Measurements from ENCODE around the gene RIMS4.

The RIMS4 gene

DNA sequence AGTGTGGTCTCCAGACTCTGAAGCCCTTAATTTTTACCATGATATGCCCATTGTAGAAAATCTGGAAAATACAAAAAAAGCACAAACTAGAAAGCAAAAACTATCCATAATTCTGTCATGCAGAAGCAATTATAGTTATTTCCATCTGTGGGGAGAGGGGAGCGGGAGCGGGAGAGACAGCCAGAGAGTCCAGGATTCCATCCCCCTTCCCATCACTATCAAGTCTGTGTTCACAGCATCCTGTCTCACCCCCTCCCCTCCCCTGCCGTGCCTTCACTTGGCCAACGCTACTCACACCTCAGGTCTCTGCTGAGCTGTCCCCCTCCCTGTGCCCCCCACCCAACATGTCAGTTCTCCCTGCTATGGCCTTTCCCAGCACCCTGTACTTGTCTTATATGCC lies 14.5 kb downstream of the RIMS4 start:
- Histone ChIP-seq H4K20me1 (no peaks in the 10 kb centered on the region; a peak in 2 of 22 replicates), H3K27me3 (no peaks in the 10 kb centered on the region), H3K9ac (no peak overlapping the region), H3K36me3 (no peaks in the 10 kb centered on the region), H3K4me1 (peaks cover 0 to 9% (median 0%) of the 10 kb centered on the region in 10 experiments; a peak in 3 of 20 replicates), H3K27ac (no peak overlapping the region), H3K4me2 (no peak overlapping the region), H3K4me3 (no peak overlapping the region), H3K9me3 (replicated peaks in 1 of 11) (no peaks in the 10 kb centered on the region)
- TF ChIP-seq Cebpa-rat (IDR thresholded peaks at IDR 0.05): no peak

DNA sequence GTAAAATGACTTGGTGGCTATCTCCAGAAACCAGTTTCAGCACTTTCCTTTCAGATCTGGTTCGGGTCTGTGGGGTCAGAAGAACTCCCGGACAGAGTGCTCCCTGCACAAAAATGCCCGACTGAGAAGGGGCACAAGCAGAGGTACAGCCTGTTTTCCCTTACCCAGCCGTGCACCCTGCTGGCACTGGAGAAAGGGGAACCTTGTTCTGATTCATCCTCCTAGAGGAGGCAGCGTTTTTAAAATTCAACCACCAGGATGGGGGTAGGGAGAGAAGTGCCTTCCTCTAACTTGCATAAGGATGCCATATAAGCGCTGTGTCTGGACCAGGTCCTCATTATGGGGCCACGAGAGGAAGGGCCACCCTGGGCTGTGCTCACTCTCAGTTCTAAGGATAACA lies 17.6 kb downstream of the RIMS4 start:
- Histone ChIP-seq H3K27ac (no peak overlapping the region), H3K9me3 (replicated peaks in 1 of 11) (no peaks in the 10 kb centered on the region), H4K20me1 (no peaks in the 10 kb centered on the region; a peak in 1 of 22 replicates), H3K9ac (no peak overlapping the region), H3K36me3 (no peaks in the 10 kb centered on the region), H3K27me3 (no peaks in the 10 kb centered on the region), H3K4me1 (peaks cover 0 to 9% (median 0%) of the 10 kb centered on the region in 10 experiments; a peak in 3 of 20 replicates), H3K4me3 (no peak overlapping the region), H3K4me2 (0 out of 22 replicates have a peak overlapping the region, but pooled peaks of 1 of the 11 experiments have one; percentile 2)
- no peak for TF ChIP-seq Cebpa-rat (IDR thresholded peaks at IDR 0.05)

DNA sequence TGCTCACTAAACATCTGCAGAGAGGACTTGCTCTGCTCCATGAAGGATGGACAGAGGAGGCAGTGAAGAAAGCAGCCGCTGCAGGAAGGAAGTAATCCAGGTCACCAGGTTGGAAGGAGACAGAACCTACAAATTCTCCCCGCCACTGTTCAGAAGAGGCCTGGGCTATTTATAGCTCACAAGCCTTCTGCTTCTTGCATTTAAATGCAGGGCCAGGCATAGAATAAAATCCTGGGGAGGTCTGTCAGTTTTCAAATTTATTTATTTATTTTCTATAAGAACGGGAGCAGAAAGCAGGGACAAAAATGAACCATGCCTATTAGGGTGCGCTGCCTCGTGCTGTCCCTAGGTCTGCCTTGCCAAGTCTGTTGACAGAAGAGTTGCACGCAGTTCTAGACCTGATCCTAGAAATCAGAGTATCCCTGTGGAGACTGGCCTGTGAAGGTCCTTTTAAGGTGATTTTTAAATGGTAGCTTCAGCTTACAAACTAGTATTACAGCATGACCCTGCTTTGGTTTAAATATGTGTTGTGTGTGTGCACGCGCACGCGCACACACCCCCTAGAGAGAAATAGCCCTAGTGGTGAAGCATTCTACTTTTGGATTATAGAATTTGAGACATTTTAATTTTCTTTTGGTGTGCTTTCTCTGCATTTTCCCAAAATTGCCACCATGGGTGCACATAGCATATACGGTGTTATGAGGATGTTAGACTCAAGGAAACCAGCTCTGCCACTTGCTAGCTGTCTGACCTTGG lies 19.5 kb downstream of the RIMS4 start:
- TF ChIP-seq Cebpa-rat (IDR thresholded peaks at IDR 0.05): no peak
- no peaks in the 10 kb centered on the region for H3K36me3 ChIP-seq
- H4K20me1 ChIP-seq: peaks cover 0 to 3% (median 0%) of the 10 kb centered on the region in 11 experiments; a peak in 1 of 22 replicates
- peaks cover 0 to 9% (median 0%) of the 10 kb centered on the region in 10 experiments; a peak in 3 of 20 replicates for H3K4me1 ChIP-seq
- no peaks in the 10 kb centered on the region for H3K27me3 ChIP-seq
- no peak overlapping the region for H3K27ac ChIP-seq
- no peak overlapping the region for H3K4me2 ChIP-seq
- no peak overlapping the region for H3K4me3 ChIP-seq
- H3K9me3 ChIP-seq (replicated peaks in 1 of 11): no peaks in the 10 kb centered on the region
- no peak overlapping the region for H3K9ac ChIP-seq

DNA sequence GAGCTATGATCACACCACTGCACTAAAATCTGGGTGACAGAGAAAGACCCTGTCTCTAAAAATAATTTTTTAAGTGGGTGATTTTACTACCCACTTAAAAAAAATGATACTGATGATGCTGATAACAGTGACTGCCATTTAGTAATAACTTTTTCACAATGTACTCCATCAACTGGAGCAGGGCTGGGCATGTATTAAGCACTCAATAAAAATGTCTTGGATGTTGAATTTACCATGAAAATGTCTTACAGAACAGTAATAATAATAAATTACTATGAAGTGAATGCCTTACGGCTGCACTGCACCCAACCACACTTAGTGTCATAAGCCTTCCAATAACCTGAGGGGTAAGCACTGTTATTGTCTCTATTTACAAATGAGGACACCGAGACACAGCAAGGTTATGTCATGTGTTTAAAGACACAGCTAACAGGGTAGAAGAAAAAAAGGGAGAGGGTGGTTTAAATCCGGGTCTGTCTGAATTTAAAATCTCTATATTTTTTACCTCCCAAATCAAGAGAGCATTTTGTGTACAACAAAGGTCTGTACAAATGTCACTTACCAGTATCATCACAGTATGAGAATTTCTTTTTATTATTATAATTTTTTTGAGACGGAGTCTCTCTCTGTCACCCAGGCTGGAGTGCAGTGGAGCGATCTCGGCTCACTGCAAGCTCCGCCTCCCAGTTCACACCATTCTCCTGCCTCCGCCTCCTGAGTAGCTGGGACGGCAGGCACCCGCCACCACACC lies 21.5 kb downstream of the RIMS4 start:
- Histone ChIP-seq H3K27ac (no peak overlapping the region), H3K9me3 (replicated peaks in 1 of 11) (no peaks in the 10 kb centered on the region), H3K36me3 (no peaks in the 10 kb centered on the region), H4K20me1 (peaks cover 0 to 16% (median 0%) of the 10 kb centered on the region in 11 experiments; a peak in 2 of 22 replicates), H3K4me2 (no peak overlapping the region), H3K27me3 (no peaks in the 10 kb centered on the region), H3K4me3 (no peak overlapping the region), H3K4me1 (peaks cover 0 to 9% (median 0%) of the 10 kb centered on the region in 10 experiments; a peak in 3 of 20 replicates), H3K9ac (no peak overlapping the region)
- no peak for TF ChIP-seq Cebpa-rat (IDR thresholded peaks at IDR 0.05)

DNA sequence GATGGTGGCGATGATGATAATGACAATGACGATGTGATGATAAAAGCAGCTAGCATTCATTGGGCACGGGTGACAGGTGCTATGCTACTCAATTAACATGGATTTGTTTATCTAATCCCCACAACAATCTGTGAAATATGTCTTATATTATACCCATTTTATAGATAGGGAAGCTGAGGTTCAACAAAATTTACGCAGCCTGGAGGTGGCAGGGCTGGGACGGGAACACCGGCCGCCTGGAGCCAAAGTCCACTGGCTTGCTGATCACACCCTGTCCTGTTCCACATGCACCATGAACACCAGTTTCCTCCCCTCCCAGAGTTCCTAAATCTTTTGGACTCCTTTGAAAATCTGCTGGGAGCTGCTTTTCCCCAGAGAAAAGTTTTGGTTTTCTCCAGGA lies 23.0 kb downstream of the RIMS4 start:
- Histone ChIP-seq H4K20me1 (peaks cover 0 to 16% (median 0%) of the 10 kb centered on the region in 11 experiments; a peak in 2 of 22 replicates), H3K4me1 (no peaks in the 10 kb centered on the region), H3K9me3 (replicated peaks in 1 of 11) (no peaks in the 10 kb centered on the region), H3K27me3 (no peaks in the 10 kb centered on the region), H3K4me3 (no peak overlapping the region), H3K27ac (no peak overlapping the region), H3K9ac (no peak overlapping the region), H3K4me2 (no peak overlapping the region), H3K36me3 (no peaks in the 10 kb centered on the region)
- TF ChIP-seq Cebpa-rat (IDR thresholded peaks at IDR 0.05): no peak

DNA sequence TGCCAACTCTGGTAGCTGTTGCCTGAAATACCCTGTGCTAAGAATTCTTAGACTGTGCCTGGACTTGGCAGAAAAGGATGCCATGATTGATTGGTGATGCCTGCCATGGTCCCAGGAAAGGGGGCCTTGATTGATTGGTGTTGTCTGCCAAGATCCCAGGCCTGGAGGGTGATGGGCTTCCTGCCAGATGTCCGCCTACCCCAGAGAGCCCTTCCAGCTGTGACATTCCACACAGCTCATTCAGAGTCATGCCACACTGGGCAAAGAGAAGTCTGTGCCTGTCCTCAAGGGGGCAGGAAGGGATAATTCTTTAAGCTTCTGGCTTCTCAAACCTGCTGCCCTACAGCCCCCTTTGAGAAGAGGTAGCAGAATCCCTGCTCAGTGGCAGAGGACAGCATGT lies 24.6 kb downstream of the RIMS4 start:
- H3K9ac ChIP-seq: no peak overlapping the region
- H3K4me2 ChIP-seq: no peak overlapping the region
- no peaks in the 10 kb centered on the region for H3K9me3 ChIP-seq (replicated peaks in 1 of 11)
- no peak overlapping the region for H3K4me3 ChIP-seq
- TF ChIP-seq Cebpa-rat (IDR thresholded peaks at IDR 0.05): no peak
- H3K27ac ChIP-seq: no peak overlapping the region
- no peaks in the 10 kb centered on the region for H3K27me3 ChIP-seq
- H3K36me3 ChIP-seq: no peaks in the 10 kb centered on the region
- H3K4me1 ChIP-seq: no peaks in the 10 kb centered on the region
- H4K20me1 ChIP-seq: peaks cover 0 to 16% (median 0%) of the 10 kb centered on the region in 11 experiments; a peak in 2 of 22 replicates

DNA sequence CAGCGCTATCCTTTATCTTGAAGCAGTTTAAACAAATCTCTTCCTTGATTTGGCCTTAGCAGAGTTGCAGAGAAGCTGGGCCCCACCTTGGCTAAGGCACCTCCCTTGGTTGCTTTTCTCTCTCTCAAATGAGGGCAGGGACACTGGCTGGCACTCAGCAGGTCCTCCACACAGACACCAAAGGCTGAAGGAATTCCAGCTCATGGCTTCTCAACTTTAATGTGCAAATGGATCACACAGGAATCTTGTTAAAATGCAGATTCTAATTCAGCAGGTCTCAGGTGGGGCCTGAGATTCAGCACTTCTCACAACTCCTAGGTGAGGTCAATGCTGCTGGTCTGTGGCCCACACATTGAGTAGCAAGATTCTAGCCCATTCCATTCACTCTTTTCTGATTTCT lies 25.7 kb downstream of the RIMS4 start:
- Histone ChIP-seq H3K27ac (no peak overlapping the region), H3K4me1 (no peaks in the 10 kb centered on the region), H3K4me2 (no peak overlapping the region), H3K9ac (no peak overlapping the region), H4K20me1 (peaks cover 0 to 16% (median 0%) of the 10 kb centered on the region in 11 experiments; a peak in 2 of 22 replicates), H3K9me3 (replicated peaks in 1 of 11) (no peaks in the 10 kb centered on the region), H3K36me3 (no peaks in the 10 kb centered on the region), H3K4me3 (no peak overlapping the region), H3K27me3 (no peaks in the 10 kb centered on the region)
- TF ChIP-seq Cebpa-rat (IDR thresholded peaks at IDR 0.05): no peak

DNA sequence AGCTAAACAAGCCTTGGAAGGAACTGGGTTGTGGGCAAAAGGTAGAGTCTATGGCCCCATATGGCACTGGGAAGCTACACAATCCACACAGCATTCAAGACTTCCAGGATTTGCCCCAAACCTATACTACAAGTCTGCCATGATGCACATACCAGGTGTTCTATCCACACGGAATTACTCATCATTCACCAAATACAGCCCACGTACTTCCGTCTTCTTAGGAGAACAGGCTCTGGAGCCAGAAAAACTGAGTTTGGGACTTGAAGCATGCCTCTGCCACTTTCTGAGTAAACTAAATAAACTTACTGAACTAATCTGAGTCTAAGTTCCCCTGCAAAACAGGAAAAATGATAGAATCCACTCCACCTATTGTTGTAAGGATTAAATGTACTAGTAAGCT lies 28.6 kb downstream of the RIMS4 start:
- no peak overlapping the region for H3K27ac ChIP-seq

DNA sequence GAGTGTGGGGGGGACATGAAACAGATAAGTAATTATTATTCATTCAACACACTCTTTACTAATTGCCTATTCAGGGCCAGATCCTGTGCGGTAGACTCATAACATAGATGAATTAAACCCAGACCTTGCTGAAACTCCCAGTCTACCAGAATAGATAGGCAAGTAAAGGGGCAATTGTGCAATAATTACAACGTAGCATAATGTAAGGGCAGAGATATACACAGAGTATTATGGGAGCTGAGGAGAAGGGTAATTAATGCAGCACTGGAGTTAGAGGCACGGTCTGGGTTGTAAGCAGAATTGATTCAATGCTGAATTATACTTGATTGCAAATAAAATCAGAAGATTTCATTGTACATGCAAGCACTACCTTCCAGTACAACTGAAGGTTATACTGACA lies 29.2 kb downstream of the RIMS4 start:
- H3K9ac ChIP-seq: no peak overlapping the region
- no peak overlapping the region for H3K27ac ChIP-seq
- H3K36me3 ChIP-seq: no peaks in the 10 kb centered on the region
- H3K4me1 ChIP-seq: no peaks in the 10 kb centered on the region
- no peaks in the 10 kb centered on the region for H3K27me3 ChIP-seq
- H4K20me1 ChIP-seq: peaks cover 0 to 16% (median 0%) of the 10 kb centered on the region in 11 experiments; a peak in 3 of 22 replicates
- H3K4me2 ChIP-seq: no peak overlapping the region
- H3K9me3 ChIP-seq (replicated peaks in 1 of 11): no peaks in the 10 kb centered on the region
- no peak for TF ChIP-seq Cebpa-rat (IDR thresholded peaks at IDR 0.05)
- H3K4me3 ChIP-seq: no peak overlapping the region

More for the DNA sequence above, 28.6 kb downstream of the RIMS4 start:
- H3K9me3 ChIP-seq (replicated peaks in 1 of 11): no peaks in the 10 kb centered on the region
- no peaks in the 10 kb centered on the region for H3K4me1 ChIP-seq
- no peak overlapping the region for H3K9ac ChIP-seq
- TF ChIP-seq Cebpa-rat (IDR thresholded peaks at IDR 0.05): no peak
- peaks cover 0 to 16% (median 0%) of the 10 kb centered on the region in 11 experiments; a peak in 3 of 22 replicates for H4K20me1 ChIP-seq
- no peak overlapping the region for H3K4me3 ChIP-seq
- H3K4me2 ChIP-seq: no peak overlapping the region
- no peaks in the 10 kb centered on the region for H3K36me3 ChIP-seq
- no peaks in the 10 kb centered on the region for H3K27me3 ChIP-seq
